GM10266 (cell line): ENCODE measurements around the gene TFIP11.
"Not testable (repeated sequence)": the region's sequence is repeated elsewhere in the genome, so short reads cannot be mapped to it uniquely, and the experiment has no call there.

Source experiments
- DNase-seq: peaks from one replicate; pipeline ENCODE4 v3.0.0; 2012; ENCODE audit errors: extremely low spot score
- TF ChIP-seq, protein P1 (sequence below): IDR thresholded peaks from 2 replicates; pipeline ENCODE4 v1.5.1; 2012; ENCODE audit warnings: mild to moderate bottlenecking, low read depth; ENCODE audit not compliant: control insufficient read depth, insufficient read depth; ENCODE audit errors: missing control alignments

The TFIP11 gene

DNA sequence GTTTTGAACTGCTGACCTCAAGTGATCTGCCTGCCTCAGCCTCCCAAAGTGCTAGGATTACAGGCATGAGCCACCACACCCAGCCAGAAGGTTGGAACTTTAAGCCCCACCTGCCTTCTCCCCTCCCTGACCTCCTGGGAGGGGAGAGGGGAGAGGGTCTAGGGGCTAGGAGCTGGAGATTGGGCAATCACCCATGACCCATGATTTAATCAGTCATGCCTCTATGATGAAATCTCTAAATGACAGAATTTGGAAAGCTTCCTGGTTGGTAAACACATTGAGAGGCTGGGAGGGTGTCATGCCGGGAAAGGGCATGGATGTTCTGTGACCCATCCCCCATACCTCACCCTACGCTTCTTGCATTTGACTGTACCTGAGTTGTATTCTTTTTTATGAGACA lies 17.1 kb upstream of the TFIP11 start:
- TF ChIP-seq, protein P1, sequence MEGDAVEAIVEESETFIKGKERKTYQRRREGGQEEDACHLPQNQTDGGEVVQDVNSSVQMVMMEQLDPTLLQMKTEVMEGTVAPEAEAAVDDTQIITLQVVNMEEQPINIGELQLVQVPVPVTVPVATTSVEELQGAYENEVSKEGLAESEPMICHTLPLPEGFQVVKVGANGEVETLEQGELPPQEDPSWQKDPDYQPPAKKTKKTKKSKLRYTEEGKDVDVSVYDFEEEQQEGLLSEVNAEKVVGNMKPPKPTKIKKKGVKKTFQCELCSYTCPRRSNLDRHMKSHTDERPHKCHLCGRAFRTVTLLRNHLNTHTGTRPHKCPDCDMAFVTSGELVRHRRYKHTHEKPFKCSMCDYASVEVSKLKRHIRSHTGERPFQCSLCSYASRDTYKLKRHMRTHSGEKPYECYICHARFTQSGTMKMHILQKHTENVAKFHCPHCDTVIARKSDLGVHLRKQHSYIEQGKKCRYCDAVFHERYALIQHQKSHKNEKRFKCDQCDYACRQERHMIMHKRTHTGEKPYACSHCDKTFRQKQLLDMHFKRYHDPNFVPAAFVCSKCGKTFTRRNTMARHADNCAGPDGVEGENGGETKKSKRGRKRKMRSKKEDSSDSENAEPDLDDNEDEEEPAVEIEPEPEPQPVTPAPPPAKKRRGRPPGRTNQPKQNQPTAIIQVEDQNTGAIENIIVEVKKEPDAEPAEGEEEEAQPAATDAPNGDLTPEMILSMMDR, result no peak
- no peak for DNase-seq

DNA sequence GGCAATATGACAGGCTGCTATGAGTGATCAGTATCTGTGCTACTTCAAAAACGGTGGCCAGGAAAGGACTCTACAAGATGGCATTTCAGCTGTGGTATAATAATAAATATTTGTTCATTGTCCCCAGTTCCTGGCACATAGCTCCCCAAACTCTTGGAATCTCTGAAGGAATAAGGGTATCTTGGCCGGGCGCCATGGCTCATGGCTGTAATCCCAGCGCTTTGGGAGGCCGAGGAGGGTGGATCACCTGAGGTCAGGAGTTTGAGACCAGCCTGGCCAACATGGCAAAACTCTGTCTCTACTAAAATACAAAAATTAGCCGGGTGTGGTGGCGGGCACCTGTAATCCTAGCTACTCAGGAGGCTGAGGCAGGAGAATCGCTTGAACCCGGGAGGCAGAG lies 16.2 kb upstream of the TFIP11 start:
- not testable (repeated sequence) for DNase-seq

DNA sequence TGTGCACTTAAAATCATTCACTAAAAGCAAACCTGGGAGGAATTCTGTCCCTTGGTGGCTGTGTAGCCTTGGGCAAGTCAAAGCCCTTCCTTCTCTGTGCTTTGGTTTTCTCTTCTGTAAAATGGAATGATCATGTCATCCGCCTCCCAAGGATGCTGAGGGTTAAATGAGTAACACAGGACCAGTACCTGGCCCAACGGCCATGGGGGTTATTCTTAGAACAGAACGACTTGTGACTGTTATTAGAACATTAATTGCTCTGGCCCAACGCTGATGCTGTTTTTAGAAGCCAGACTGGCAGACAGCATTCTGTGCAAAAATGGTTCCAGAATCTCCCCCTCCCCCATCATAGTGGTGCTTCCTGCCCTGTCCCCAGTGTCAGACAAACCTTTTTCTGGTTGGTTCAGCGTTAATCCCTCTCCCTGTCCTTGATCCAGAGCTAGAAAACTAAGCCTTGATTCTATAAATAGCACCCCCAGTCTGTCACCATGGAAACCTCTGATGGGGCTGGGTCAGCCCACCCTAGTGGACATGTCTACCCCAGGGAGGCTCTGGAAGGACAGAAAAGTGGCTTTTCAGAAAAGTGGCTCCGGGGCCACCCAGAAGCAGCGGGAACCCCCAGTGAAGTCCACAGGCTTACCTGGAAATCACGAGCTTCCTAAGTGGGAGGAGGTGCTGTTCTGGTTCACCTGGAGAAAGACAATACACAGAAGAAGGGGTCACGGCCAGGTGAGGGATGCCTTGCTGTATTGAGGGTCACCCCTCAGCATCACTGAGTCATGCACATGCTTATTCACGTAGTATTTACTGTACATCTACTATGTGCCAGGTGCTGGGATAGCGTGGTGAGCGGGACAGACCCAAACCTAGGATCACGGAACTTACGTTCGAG lies 15.5 kb upstream of the TFIP11 start:
- TF ChIP-seq, protein P1, result no peak
- no peak for DNase-seq

DNA sequence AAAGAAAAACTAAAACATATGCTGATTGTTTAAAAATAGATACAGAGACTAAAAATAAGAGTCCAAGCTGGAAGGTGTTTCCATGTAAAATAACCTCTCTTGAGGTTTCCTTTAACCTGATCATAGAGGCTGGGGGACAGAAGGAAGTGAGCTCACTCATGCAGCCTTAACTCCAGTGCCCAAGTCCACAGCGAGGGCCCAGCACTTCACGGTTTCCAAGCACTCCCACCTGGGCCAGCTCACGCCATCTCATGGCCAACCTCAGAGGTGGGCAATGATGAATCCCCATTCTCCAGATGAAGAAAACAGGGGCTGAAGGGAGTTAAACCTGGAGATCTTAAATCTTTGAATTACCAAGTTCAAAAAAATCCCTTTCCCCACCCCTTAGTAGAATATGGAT lies 14.9 kb upstream of the TFIP11 start:
- DNase-seq, result no peak
- TF ChIP-seq, protein P1, result no peak

DNA sequence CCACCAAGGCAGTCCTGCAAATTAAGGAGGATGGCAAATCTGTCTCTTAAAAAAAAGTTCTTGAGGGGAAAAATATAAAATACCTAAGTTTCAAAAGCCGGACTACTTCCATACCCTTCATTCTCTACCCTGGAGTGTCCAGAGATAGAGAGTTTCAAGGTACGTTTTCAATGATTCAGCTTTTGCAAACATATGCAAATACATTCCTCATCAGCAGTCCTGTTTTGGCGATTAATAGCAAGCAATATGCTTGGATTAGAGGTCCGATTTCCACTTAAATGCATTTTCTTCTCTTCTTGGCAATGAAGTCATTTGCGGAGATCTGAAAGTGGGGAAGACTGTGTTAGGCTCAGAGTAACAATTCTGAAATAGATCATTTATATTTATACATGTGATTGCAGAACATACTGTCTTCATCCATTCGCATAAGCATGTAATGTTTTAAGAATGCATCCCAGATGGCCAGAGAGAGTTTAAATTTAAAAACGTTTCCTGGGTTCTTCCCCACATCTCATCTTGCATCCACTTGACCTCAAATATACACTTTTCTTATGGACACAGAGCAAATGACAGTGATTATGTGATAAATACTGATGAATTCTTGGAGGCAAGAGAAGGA lies 13.8 kb upstream of the TFIP11 start:
- no peak for DNase-seq
- TF ChIP-seq, protein P1, result no peak

DNA sequence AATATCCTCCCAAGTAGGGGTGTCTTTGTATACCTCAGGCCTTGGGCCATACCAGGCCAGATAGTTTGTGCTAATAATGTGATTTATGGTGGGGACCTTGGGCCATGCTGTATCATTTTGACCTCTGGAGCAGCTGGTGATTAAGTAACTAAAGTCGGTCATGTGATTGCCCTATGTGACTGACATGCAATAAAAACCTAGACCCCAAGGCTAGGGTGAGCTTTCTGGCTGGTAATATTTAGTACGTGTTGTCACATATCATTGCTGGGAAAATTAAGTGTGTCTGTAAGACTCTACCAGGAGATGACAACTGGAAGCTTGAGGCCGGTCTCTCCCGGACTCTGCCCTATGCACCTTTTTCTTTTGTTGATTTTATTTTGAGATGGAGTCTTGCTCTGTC lies 12.6 kb upstream of the TFIP11 start:
- no peak for DNase-seq
- TF ChIP-seq, protein P1, result no peak

DNA sequence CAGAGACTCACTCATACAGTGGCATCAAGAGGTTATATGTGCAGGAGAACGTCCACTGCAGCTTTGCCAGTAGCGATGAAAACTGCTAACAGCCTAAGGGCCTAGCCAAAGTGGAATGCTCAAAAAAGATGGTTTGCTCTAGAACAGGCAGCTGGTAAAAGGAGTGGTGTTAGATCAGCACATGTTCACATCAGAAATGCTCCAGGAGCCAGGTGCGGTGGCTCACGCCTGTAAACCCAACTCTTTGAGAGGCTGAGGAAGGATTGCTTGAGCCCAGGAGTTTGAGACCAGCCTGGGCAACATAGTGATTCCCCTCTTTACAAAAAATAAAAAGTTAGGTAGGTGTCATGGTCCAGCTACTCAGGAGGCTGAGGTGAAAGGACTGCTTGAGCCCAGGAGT lies 10.3 kb upstream of the TFIP11 start:
- TF ChIP-seq, protein P1, result no peak
- DNase-seq, result no peak
